Stomach (tissue), 4 donors: ENCODE measurements around the gene POLA2.

Experiments
- POLR2A ChIP-seq, 4 donors: fragments of 450-650 bp; IDR thresholded peaks; one replicate each; pipeline ENCODE4 v1.6.1; 2016; ENCODE audit warnings: antibody characterized with exemption in 4 of 4, control low read depth in 2 of 4, mild to moderate bottlenecking in 1 of 4, moderate library complexity in 1 of 4
- POLR2AphosphoS5 ChIP-seq, 3 donors: sonication (generic); formaldehyde crosslinking; IDR thresholded peaks; one replicate each; pipeline ENCODE4 v1.6.1; 2016; ENCODE audit warnings: antibody characterized with exemption in 3 of 3
- TF ChIP-seq, protein P1 (sequence below), 7 experiments: fragments of 450-650 bp in 4 of 7; fragments of 200-600 bp in 3 of 7; sonication (generic) in 3 of 7; IDR thresholded peaks; one replicate each; pipeline ENCODE4 v1.5.1; 2016 to 2019; ENCODE audit warnings: antibody characterized with exemption in 7 of 7, control low read depth in 2 of 7, mild to moderate bottlenecking in 1 of 7

GRCh38 chr11:65277631-65278277, 16.0 kb downstream of the POLA2 start:
- TF ChIP-seq, protein P1, sequence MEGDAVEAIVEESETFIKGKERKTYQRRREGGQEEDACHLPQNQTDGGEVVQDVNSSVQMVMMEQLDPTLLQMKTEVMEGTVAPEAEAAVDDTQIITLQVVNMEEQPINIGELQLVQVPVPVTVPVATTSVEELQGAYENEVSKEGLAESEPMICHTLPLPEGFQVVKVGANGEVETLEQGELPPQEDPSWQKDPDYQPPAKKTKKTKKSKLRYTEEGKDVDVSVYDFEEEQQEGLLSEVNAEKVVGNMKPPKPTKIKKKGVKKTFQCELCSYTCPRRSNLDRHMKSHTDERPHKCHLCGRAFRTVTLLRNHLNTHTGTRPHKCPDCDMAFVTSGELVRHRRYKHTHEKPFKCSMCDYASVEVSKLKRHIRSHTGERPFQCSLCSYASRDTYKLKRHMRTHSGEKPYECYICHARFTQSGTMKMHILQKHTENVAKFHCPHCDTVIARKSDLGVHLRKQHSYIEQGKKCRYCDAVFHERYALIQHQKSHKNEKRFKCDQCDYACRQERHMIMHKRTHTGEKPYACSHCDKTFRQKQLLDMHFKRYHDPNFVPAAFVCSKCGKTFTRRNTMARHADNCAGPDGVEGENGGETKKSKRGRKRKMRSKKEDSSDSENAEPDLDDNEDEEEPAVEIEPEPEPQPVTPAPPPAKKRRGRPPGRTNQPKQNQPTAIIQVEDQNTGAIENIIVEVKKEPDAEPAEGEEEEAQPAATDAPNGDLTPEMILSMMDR (IDR thresholded peaks at IDR 0.05) = no peak
- TF ChIP-seq POLR2A (IDR thresholded peaks at IDR 0.05) = no peak
- TF ChIP-seq POLR2AphosphoS5 (IDR thresholded peaks at IDR 0.05) = no peak
